NOMO-1 treated with dmso at 0.1 percent for 144 hours (cell line): ENCODE data around the gene ZEB1.
"Not testable (repeated sequence)": the region's sequence is repeated elsewhere in the genome, so short reads cannot be mapped to it uniquely, and the experiment has no call there.

Experiments used
- DNase-seq: peaks from one replicate; lab custom pipeline; 2025; ENCODE audit not compliant: unreplicated experiment; lab: John Stamatoyannopoulos, UW

ZEB1 gene

DNA sequence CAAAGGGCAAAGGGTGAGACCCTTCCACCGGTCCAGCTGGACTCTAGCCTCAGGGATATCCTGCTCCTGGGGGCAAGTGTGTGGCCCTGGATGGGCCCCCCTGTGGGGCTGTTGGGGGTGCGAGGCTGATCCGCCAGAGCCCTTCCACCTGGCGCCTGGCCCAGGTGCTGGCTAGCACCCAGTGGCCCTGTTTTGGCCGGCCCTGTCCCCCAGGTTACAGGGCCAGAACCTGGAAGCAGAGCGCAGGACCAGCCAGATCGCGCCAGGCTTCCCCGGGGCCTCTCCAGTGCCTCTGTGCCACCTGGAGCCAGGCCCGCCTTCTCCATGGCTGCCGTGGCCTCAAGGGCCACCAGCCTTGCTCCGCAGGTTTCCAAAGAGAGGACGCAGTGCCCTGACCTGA, 45.2 kb downstream of the ZEB1 start:
- not testable (repeated sequence) for DNase-seq

DNA sequence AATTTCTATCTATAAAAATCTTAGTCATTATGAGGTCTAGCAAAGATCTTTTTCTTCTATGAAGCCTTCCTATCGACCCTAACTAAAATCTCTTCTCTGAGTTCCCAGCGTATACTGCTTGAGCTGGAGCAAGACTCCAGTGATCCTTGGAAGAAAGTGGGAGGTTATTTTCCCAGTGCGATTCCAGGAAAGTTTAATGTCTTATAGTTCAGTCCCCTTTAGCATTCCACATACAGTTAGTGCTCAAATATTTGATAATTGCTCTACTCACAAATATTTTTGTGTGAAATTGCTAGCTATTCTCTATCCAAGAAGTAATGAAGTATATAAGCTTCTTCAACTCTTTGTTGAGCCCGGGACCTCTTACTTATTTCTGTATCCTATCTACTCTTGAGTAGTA, 47.7 kb downstream of the ZEB1 start:
- DNase-seq, result no peak

DNA sequence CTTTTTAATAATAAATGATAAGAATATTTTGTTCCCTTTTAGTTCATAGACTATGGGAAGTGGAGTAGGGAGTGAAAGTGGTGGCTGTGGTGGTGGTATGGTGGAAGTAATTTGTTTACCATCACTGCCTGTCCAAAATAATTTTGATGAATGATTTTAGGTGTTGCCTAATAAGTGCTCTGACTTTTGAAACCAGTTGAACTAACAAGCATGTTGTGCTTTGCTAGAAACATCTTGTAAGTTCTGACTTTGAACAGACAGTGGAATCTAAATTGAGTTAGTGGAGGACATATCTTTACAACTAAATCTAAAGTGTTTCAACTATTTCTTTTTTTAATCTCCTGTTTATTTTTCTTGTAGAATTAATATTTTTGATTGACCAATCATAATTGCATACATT, 49.7 kb downstream of the ZEB1 start:
- DNase-seq, result no peak

DNA sequence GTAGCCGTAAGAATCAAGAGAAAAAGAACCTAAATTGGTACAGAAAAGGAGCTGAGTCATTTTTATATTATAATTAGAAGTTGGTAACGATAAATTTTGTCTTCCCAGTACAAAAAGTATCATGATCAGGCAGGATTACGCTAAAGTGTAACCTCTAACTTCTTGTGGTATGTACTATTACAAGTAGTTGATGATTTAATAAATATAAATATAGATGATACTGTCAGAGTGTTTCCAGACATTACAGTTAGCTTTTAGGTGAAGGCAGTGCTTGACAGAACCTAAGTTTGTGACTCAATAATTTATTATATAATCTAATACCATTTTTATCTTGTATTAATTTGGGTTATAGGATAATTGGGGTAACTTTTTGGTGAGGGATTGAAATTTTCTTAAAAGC, 53.4 kb downstream of the ZEB1 start:
- DNase-seq, result no peak

DNA sequence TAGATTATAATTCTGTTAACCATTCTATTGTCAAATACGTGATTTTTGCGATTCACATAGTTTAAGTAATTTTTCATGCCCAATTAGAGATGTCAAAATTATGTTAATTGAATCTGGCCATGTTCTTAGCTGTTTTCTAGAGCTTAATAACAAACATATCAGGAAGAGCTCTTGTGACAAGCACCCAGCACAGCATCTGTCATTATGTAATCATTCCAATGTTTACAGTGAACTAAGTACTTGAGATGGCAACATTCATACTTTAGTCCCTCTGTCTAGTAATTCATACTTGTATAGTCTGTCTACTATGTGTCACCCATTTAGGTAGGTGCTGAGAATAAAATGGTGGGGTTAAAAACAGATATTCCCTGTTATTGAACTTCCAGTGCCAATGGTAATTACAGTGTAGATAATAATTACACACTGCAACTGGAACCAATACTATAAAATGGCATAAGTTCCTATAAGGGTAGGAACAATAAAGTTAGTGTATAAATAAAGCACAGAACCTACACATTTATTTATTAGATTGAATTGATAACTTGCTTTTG, 55.2 kb downstream of the ZEB1 start:
- DNase-seq, result no peak

DNA sequence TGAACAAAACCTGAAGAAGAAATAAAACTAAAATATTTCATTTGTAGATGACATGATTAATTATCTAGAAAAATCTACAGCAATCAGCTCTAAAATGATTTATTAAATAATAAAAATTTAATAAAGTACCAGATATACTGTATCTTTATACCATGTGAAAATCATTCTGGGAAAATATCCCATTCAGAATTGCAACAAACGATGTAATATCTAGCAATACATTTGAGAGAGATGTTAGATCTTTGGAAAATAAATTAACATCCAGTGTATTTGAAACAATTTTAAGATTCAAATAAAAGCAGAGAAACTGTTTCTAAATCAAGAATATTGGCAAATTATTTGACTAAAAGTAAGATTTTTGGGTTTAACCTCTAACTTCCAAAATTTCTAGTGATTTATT, 62.2 kb downstream of the ZEB1 start:
- no peak for DNase-seq

DNA sequence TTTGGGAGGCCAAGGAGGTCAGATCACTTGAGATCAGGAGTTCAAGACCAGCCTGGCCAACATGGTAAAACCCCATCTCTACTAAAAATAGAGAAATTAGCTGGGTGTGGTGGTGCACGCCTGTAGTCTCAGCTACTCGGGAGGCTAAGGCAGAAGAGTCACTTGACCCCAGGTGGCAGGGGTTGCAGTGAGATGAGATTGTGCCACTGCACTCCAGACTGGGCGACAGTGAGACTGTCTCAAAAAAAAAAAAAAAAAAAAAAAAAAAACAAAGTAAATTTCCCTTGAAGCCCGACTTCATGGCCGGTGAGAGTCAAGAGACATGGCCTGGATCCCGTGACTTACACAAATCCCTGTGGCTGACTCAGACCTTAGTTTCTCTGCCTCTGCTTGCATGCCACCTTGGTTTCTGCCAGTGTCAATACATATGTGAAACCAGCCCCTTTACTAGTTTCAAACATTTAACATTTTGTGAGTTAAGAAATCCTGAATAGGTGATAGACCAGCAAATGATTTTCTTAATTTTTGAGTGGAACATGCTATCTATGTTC, 62.8 kb downstream of the ZEB1 start:
- DNase-seq, result no peak

DNA sequence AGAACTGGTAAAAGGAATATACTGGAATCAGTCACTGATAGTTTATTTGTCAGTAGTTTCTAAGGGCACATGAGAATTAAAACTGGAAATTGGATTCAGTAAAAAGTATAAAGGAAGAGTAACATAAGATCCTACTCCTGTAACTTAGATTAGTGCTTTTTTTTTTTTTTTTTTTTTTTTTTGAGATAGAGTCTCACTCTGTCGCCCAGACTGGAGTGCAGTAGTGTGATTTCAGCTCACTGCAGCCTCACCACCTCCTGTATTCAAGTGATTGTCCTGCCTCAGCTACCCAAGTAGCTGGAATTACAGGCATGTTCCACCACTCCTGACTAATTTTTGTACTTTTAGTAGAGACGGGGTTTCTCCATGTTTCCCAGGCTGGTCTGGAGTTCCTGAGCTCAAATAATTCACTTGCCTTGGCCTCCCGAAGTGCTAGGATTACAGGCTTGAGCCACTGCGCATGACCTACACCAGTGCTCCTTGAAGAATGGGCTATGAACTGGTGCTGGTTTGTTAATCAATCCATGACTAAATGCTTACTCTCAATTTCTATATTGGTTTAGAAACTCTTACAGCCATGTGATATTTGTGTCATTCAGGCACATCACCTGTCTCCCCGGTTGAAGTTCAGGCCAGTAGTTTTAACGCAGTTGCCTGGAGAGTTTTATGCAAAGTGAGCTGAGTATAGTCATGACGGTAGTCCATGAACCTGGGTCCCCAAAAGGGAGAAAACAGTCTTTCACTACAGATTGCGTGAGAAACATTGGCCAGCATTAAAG, 65.0 kb downstream of the ZEB1 start:
- DNase-seq, result no peak

DNA sequence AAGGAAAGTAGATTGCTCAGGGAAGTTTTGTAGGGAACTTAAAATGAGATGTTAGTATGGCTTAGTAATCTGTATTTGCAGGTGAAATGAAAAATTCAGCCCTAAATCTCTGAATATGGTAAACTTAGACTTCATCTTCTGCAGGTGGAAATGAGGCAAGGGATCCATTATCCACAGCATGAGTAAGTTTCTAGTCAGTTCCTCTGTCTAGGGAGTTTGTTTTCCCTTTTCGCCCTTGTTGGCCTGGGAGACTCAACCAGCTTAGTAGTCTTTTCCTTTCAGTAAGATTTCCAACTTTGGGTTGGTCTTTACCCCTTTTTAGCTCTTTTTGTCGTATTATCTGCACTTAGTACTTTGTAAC, 65.6 kb downstream of the ZEB1 start:
- no peak for DNase-seq

DNA sequence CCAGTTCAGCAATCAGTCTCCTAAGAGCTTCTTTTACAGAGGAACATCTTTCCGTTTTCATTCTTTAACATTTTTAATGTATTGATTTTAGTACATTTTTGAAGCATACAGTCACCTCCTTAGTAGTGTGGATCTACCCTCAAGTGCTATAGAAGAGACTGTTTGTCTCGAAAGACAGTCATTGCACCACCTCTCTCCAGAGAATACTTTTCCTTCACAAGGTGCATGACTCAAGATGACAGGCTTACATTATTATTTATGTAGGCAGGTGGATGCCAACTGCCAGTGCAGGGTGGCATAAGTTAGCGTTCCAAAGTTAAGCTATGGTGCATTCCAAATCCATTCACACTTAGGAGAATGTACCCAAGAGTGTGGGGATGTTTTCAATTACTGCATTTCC, 71.8 kb downstream of the ZEB1 start:
- DNase-seq, result no peak

DNA sequence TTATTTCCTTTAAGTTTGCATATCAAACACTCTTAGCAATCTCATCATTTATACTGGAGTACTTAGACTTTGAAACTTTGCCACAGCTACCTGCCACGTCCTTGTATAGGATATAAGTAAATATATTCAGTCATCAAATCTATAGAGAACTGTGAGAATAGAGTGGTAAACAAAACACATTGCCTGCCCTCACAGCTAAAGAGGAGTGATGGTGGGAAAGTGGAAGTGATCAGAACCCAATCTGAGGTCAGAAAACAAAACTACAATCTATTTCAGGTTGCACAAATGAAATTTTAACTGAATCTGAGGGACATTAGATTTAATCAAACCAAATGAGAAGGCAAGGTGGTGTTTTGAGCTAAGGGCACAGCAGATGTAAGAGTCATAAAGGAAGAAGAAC, 74.8 kb downstream of the ZEB1 start:
- no peak for DNase-seq

DNA sequence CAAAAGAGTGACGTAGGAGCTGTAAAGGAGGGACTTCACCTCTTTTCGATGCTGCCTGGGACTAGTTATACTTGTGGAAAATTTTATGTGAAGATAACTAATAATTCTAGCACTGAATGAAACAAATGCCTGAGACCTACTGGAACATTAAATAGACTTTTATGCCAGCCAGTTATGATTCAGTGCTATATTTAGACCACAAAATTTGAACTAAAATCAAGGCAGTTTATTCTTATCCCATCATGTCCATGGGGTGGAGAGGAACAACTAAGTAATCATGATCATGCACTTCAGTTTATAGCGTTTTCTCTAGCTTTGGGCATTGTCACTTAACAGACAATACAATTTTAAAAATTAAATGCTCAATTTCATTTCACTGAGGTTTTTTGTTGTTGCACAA, 76.7 kb downstream of the ZEB1 start:
- DNase-seq, result no peak

DNA sequence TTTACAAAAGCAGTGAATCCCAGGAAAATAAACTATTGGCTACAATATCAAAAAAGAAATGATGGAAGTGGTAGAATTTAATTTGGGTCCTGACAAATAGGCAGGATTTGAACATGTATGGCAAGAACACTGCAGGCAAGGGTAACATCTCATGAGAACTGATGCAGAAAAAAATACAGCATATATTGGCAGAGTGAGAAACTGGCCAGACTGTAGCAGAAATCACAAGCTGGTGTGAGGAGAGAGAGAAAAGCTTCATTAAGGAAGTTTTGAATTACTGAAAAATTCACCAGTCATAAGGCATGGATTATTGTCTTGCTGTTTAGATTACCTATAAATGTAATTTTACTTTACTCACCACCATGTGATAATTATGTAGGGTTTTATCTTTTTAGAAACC, 77.4 kb downstream of the ZEB1 start:
- no peak for DNase-seq

DNA sequence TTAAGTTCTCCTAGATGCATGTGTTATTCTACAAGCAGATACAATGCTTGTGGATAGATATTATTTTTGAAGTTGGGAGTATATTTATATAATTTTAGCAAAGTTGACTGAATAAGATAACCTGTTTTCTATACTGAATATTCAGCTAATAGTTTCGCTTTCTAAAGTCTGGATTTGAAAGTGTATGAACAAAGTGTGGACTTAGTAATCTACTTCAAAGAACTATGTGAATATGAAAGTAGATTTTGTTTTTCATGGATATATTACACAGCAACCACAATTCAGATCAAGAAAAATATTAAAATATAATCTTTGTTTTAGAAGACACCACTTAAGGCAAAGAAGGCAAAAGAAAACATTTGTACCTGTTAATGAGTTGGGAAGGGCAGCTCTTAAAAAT, 78.8 kb downstream of the ZEB1 start:
- DNase-seq, result no peak

DNA sequence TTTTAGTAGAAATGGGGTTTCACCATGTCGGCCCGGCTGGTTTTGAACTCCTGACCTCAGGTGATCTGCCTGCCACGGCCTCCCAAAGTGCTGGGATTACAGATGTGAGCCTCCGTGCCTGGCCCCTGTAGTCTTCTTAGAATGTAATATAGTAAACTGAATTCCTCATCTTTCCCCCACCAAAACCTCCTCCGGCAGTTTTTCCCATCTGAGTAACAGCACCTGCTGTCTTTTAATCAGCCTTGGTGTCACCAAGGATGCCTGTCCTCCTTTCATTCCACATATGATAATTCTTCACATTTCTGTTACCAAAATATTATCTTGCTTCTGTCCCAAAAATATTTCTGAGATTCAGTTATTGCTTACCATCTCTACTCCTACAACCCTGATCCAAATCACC, 80.2 kb downstream of the ZEB1 start:
- DNase-seq, result no peak

DNA sequence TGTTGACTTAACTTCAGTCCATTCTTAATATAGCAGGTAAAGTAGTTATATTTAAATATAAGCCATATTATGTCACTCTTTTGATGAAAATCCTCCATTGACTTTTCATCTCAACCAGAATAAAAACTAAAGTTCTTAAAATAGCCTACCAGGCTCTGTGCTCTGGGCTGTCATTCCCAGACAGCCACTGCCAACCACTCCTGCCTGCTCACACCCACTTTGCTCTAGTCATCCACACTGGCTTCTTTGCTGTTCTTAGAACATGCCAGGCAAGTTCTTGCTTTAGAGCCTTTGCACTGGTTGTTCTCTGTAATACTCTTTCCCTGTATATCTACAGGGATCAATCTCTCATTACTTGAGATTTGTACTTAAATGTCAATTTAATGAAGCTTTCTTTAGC, 80.6 kb downstream of the ZEB1 start:
- no peak for DNase-seq

DNA sequence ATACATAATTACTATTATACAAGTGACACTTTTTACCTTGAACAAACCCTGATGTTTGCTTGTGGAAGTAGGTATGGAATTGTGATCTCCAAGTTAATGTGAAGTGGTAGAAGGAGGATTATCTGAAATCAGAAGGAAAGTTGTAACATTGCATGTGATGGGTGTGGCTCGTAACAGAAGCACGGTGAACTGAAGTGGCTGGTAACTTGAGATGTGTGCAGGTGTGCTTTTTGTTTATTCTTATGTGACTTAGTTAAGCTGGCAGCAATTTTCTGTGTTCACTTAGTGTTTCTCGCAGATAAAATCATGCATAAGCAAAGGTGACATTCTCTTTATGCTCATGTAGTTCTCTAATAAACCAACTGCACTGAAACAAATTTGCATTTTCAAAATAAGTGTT, 82.3 kb downstream of the ZEB1 start:
- DNase-seq, result no peak

DNA sequence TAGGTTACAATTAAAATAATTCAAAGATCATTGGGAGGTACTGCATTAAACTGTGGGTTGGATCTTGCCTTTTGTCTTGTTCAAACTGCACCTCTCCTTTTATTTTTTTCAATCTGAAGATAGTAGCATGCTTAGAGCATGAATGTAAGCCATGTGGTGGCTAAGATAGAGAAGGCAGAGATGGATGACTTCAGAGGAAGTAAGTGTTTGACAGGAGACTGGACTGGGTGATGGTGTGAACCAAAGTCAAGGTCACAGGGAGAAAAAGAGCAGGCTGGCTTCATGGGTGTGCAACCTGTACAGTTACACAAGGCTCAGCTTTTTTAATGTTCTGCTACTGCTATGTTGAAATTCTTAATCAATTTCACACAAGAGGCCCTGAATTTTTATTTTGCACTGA, 85.6 kb downstream of the ZEB1 start:
- DNase-seq, result no peak

DNA sequence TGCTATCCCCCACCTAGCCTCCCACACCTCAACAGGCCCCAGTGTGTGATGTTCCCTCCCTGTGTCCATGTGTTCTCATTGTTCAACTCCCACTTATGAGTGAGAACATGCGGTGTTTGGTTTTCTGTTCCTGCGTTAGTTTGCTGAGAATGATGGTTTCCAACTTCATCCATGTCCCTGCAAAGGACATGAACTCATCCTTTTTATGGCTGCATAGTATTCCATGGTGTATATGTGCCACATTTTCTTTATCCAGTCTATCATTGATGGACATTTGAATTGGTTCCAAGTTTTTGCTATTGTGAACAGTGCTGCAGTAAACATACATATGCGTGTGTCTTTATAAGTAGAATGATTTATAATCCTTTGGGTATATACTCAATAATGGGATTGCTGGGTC, 86.8 kb downstream of the ZEB1 start:
- not testable (repeated sequence) for DNase-seq

DNA sequence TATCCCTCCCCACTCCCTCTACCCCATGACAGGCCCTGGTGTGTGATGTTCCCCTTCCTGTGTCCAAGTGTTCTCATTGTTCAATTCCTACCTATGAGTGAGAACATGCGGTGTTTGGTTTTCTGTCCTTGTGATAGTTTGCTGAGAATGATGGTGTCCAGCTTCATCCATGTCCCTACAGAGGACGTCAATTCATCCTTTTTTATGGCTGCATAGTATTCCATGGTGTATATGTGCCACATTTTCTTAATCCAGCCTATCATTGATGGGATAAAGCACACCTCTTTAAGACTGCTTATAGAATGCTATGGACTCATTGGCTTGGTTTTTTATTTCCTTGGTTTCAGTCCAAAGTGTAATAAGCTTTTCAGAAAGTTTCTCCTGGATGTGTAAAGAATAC, 93.4 kb downstream of the ZEB1 start:
- DNase-seq, result not testable (repeated sequence)

DNA sequence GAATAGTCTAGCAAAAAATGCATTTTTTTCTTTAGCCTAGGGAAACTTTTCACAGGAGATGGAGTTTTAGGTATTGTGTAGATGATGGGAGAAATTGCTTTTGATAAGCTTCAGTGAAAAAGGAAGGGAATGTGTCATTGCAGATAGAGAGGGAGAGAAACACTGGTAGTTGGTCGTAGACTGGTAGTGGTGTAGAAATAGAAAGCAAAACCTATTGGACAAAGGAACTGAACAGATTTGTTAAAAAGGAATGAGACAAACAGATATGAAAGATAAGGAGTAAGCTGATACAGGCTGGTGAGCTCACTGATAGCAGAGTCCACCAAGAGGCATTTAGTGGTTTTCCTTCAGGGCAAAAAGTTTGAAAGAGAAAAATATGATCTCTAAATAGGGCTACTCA, 94.3 kb downstream of the ZEB1 start:
- DNase-seq, result no peak

DNA sequence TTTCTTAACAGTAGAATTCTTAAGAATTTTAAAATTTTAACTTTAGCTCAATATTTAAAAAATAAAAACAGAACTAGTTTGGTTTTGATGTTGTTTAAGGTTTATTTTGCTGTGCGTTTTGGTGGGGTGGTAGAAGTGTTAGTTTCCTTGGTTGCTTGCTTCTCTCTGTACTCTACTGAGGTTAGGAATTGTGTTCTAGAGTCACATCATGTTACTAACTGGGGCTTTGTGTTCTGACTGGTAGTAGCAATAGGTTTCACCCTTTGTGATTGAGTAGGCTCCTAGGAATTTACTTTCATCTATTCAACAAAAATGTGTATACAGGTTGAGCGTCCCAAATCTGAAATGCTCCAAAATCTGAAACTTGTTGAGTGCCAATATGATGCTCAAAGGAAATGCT, 99.5 kb downstream of the ZEB1 start:
- DNase-seq, result no peak
